ENCODE results near the gene NMB. TPM values are rescaled to one million over a fixed set of nuclear protein-coding genes. Genes with fewer than 3 reads are reported as not detected.

NMB gene
- total RNA-seq, 1 experiment from 2014 or later, result 11.5 TPM

GRCh38 chr15:84690342-84690741 lies 32.3 kb upstream of the NMB start:
- no peaks in the 10 kb centered on the region; the same call in 1 of the 2 replicates for H3K79me2 ChIP-seq (ENCODE audit: insufficient read depth, low read length)
- H3K4me1 ChIP-seq (ENCODE audit: insufficient read depth, low read length), result no peaks in the 10 kb centered on the region
- Mint-ChIP-seq H3K9me3 (no peaks in the 10 kb centered on the region), H3K27ac (no peak overlapping the region; a peak in 1 of 7 replicates), H3K36me3 (ENCODE audit: insufficient read depth in 1 of 3, low read depth in 3 of 3) (peaks cover 30 to 58% (median 49%) of the 10 kb centered on the region in 3 experiments), H3K27me3 (ENCODE audit: low read depth) (no peaks in the 10 kb centered on the region), H3K4me1 (no peaks in the 10 kb centered on the region), H3K4me3 (no peak overlapping the region)
- no peak overlapping the region for H3K18ac ChIP-seq (ENCODE audit: insufficient read length, low read depth, low read length)
- no peak overlapping the region for H2AK5ac ChIP-seq (ENCODE audit: insufficient read length, low read length)
- no peak for TF ChIP-seq CTCF (conservative IDR thresholded peaks at IDR 0.05)
- no peaks in the 10 kb centered on the region for H3K9me3 ChIP-seq (ENCODE audit: control insufficient read depth, low read depth, low read length)
- no peak overlapping the region for H3K56ac ChIP-seq (ENCODE audit: insufficient read length, low read depth, low read length)
- H4K5ac ChIP-seq (ENCODE audit: insufficient read length, low read depth, low read length), result no peak overlapping the region
- H3K14ac ChIP-seq (ENCODE audit: insufficient read depth, low read length), result no peak overlapping the region
- no peak for DNase-seq
- no peaks in the 10 kb centered on the region for H4K20me1 ChIP-seq (ENCODE audit: control insufficient read depth, insufficient read depth, insufficient read length)
- no peaks in the 10 kb centered on the region for H3K27me3 ChIP-seq (ENCODE audit: insufficient read depth, low read length)
- no peak overlapping the region for H2AFZ ChIP-seq (ENCODE audit: low read length)
- H2BK5ac ChIP-seq (ENCODE audit: insufficient read length, low read length), result no peak overlapping the region
- H3K4me2 ChIP-seq (ENCODE audit: insufficient read depth, insufficient read length, low read length), result no peak overlapping the region
- H2BK12ac ChIP-seq (ENCODE audit: insufficient read length, low read depth, low read length), result no peak overlapping the region
- no peak overlapping the region for H4K91ac ChIP-seq (ENCODE audit: insufficient read length, low read depth, low read length)
- no peak overlapping the region for H3K27ac ChIP-seq (ENCODE audit: insufficient read length, low read depth, low read length)
- H3K23me2 ChIP-seq (ENCODE audit: insufficient read length, low read depth, low read length, poor library complexity, severe bottlenecking), result no peaks in the 10 kb centered on the region
- H3K23ac ChIP-seq (ENCODE audit: insufficient read length, low read depth, low read length), result no peak overlapping the region
- no peak overlapping the region for H2BK15ac ChIP-seq (ENCODE audit: low read depth, low read length)
- H3K4ac ChIP-seq (ENCODE audit: low read depth, low read length), result no peak overlapping the region
- no peak overlapping the region for H3K9ac ChIP-seq (ENCODE audit: extremely low read depth, insufficient read length, low read length)
- H4K8ac ChIP-seq (replicated peaks; ENCODE audit: insufficient read length, low read depth, low read length), result no peak overlapping the region
- H2BK120ac ChIP-seq (ENCODE audit: low read depth, low read length, poor library complexity, severe bottlenecking), result no peak overlapping the region
- no peak overlapping the region for H3T11ph ChIP-seq (ENCODE audit: low read length)
- WGBS (ENCODE audit: extremely low coverage, insufficient read length, low lambda C conversion rate), result no CpG with 5 or more reads among the region's 8 CpGs
- H3K79me1 ChIP-seq (ENCODE audit: insufficient read depth, low read depth, low read length, poor library complexity, severe bottlenecking), result no peaks in the 10 kb centered on the region
- no peak overlapping the region for H2BK20ac ChIP-seq (ENCODE audit: low read depth, low read length, poor library complexity, severe bottlenecking)

All from H9 (cell line).